Measurements from ENCODE around the gene NFE2L3. TPM values are rescaled to one million over a fixed set of nuclear protein-coding genes. Genes with fewer than 3 reads are reported as not detected.

The NFE2L3 gene
- total RNA-seq, 1 experiment from 2014 or later: 2.2 TPM

GRCh38 chr7:26200038-26200443 is 48.0 kb downstream of the NFE2L3 start:
- peak overlapping the region; percentile 98 for H3K4me3 Mint-ChIP-seq (ENCODE audit: unreplicated experiment)
- H3K27ac Mint-ChIP-seq (ENCODE audit: low read depth, unreplicated experiment): peak overlapping the region; percentile 99
- no peaks in the 10 kb centered on the region for H3K27me3 Mint-ChIP-seq (ENCODE audit: insufficient read depth, unreplicated experiment)
- ChIA-PET POLR2A (interaction anchor here (0.6 to 12.9 kb wide), 46 partner anchors 8 to 1541 kb away, joined by 3 to 268 read pairs (median 4); partner anchors contain the start of genes HOXA1, HOXA5 and SNX10), CTCF (interaction anchor here (0.5 to 5.0 kb wide), 10 partner anchors 22 to 1254 kb away, joined by 3 to 123 read pairs (median 3); no protein-coding TSS in a partner anchor)
- no peaks in the 10 kb centered on the region for H3K9me3 Mint-ChIP-seq (ENCODE audit: unreplicated experiment)
- peaks cover 80% of the 10 kb centered on the region for H3K36me3 Mint-ChIP-seq (ENCODE audit: insufficient read depth, unreplicated experiment)
- TF ChIP-seq CTCF (IDR thresholded peaks at IDR 0.05; ENCODE audit: unreplicated experiment): no peak
- BruUV-seq (replicated peaks): TSS peak; percentile 35
- intact Hi-C loops (cut with micrococcal nuclease): loop anchor here (2.0 to 5.0 kb wide), 3 partner anchors 147 to 942 kb away; partner anchors contain the start of gene HOXA5
- peaks cover 37% of the 10 kb centered on the region for H3K4me1 Mint-ChIP-seq (ENCODE audit: insufficient read depth, unreplicated experiment)
- peak; percentile 68 for DNase-seq (ENCODE audit: unreplicated experiment)

GRCh38 chr7:26200444-26201246 is 48.6 kb downstream of the NFE2L3 start, which contains the start of gene HNRNPA2B1:
Gene HNRNPA2B1 (minus strand): TSS chr7:26200746. CDS start chr7:26200577, 169 bp downstream.
- CTCF ChIA-PET: interaction anchor here (0.5 to 5.0 kb wide), 8 partner anchors 21 to 1254 kb away, joined by 3 to 123 read pairs (median 3); no protein-coding TSS in a partner anchor
- H3K27ac Mint-ChIP-seq (ENCODE audit: low read depth, unreplicated experiment): peak within 1 kb of the TSS; percentile 99
- H3K27me3 Mint-ChIP-seq (ENCODE audit: insufficient read depth, unreplicated experiment): no peaks in the 10 kb centered on the region
- no peak for TF ChIP-seq CTCF (IDR thresholded peaks at IDR 0.05; ENCODE audit: unreplicated experiment)
- intact Hi-C loops (cut with micrococcal nuclease): loop anchor here (2.0 to 5.0 kb wide), 3 partner anchors 147 to 942 kb away; partner anchors contain the start of gene HOXA5
- POLR2A ChIA-PET: interaction anchor here (0.6 to 12.9 kb wide), 62 partner anchors 8 to 1540 kb away, joined by 3 to 268 read pairs (median 4); partner anchors contain the start of genes HOXA1, HOXA5 and SNX10
- peak within 1 kb of the TSS; percentile 98 for H3K4me3 Mint-ChIP-seq (ENCODE audit: unreplicated experiment)
- peak; percentile 98 for DNase-seq (ENCODE audit: unreplicated experiment)
- peaks cover 37% of the 10 kb centered on the region for H3K4me1 Mint-ChIP-seq (ENCODE audit: insufficient read depth, unreplicated experiment)
- BruUV-seq (replicated peaks): no TSS peak
- no peaks in the 10 kb centered on the region for H3K9me3 Mint-ChIP-seq (ENCODE audit: unreplicated experiment)
- peaks cover 80% of the 10 kb centered on the region for H3K36me3 Mint-ChIP-seq (ENCODE audit: insufficient read depth, unreplicated experiment)

GRCh38 chr7:26201247-26202018 is 49.4 kb downstream of the NFE2L3 start, which contains the start of gene CBX3:
Gene CBX3 (plus strand): TSS chr7:26201745. CDS start chr7:26202999, 1,254 bp downstream.
- POLR2A ChIA-PET: interaction anchor here (0.7 to 12.9 kb wide), 28 partner anchors 9 to 961 kb away, joined by 3 to 268 read pairs (median 5); partner anchors contain the start of genes HOXA1, HOXA5 and SNX10
- intact Hi-C loops (cut with micrococcal nuclease): loop anchor here (2.0 to 5.0 kb wide), 3 partner anchors 146 to 941 kb away; partner anchors contain the start of gene HOXA5
- Mint-ChIP-seq H3K36me3 (ENCODE audit: insufficient read depth, unreplicated experiment) (peaks cover 80% of the 10 kb centered on the region), H3K9me3 (ENCODE audit: unreplicated experiment) (no peaks in the 10 kb centered on the region), H3K27ac (ENCODE audit: low read depth, unreplicated experiment) (peak within 1 kb of the TSS; percentile 99), H3K4me1 (ENCODE audit: insufficient read depth, unreplicated experiment) (peaks cover 34% of the 10 kb centered on the region), H3K4me3 (ENCODE audit: unreplicated experiment) (peak within 1 kb of the TSS; percentile 98), H3K27me3 (ENCODE audit: insufficient read depth, unreplicated experiment) (no peaks in the 10 kb centered on the region)
- no TSS peak for BruUV-seq (replicated peaks)
- CTCF ChIA-PET: interaction anchor here (1.0 to 1.4 kb wide), 3 partner anchors 111 to 466 kb away, joined by 3 to 4 read pairs (median 3); no protein-coding TSS in a partner anchor
- no peak for TF ChIP-seq CTCF (IDR thresholded peaks at IDR 0.05; ENCODE audit: unreplicated experiment)
- DNase-seq (ENCODE audit: unreplicated experiment): peak; percentile 87
